ENCODE results near the gene CTNND2. TPM values are rescaled to one million over a fixed set of nuclear protein-coding genes. Genes with fewer than 3 reads are reported as not detected.

CTNND2 gene
- total RNA-seq, 4 donors from 2014 or later: 0.04 TPM; not detected in 3

DNA sequence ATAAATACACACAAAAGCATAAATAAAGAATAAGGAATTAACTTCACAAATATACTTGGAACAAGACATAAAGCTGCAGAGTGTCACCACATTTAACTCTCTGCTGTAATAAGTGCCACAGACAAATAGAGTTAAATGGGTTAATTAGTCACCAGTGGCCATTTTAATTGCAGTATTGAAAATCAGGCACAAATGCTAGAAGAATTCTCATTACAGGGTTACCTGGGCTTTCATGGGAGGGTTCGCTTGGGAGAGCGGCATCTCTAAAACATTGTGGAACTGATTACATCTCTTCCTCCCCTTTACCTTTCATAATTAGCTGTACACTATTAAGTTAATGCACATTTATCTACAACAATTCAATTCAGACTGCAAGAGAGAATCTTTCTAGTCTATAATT, 637.9 kb downstream of the CTNND2 start:
- DNase-seq (no peak), ATAC-seq (no peak)
- no peaks in the 10 kb centered on the region for H3K9me3 ChIP-seq
- TF ChIP-seq, protein P1, sequence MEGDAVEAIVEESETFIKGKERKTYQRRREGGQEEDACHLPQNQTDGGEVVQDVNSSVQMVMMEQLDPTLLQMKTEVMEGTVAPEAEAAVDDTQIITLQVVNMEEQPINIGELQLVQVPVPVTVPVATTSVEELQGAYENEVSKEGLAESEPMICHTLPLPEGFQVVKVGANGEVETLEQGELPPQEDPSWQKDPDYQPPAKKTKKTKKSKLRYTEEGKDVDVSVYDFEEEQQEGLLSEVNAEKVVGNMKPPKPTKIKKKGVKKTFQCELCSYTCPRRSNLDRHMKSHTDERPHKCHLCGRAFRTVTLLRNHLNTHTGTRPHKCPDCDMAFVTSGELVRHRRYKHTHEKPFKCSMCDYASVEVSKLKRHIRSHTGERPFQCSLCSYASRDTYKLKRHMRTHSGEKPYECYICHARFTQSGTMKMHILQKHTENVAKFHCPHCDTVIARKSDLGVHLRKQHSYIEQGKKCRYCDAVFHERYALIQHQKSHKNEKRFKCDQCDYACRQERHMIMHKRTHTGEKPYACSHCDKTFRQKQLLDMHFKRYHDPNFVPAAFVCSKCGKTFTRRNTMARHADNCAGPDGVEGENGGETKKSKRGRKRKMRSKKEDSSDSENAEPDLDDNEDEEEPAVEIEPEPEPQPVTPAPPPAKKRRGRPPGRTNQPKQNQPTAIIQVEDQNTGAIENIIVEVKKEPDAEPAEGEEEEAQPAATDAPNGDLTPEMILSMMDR (IDR thresholded peaks at IDR 0.05 in 4 of 5, conservative IDR thresholded peaks at IDR 0.05 in 1 of 5): no peak
- TF ChIP-seq POLR2A (IDR thresholded peaks at IDR 0.05): no peak
- H3K4me1 ChIP-seq: no peaks in the 10 kb centered on the region
- no peaks in the 10 kb centered on the region for H3K27me3 ChIP-seq
- H3K4me3 ChIP-seq: no peak overlapping the region
- in situ Hi-C loops (cut with MboI; ENCODE audit: low sequenced_read_pairs in 4 of 4) (no loop called here), intact Hi-C loops (cut with DNase I; ENCODE audit: low total_unique reads) (no loop called here)
- H3K36me3 ChIP-seq: no peaks in the 10 kb centered on the region
- no peak overlapping the region for H3K27ac ChIP-seq

DNA sequence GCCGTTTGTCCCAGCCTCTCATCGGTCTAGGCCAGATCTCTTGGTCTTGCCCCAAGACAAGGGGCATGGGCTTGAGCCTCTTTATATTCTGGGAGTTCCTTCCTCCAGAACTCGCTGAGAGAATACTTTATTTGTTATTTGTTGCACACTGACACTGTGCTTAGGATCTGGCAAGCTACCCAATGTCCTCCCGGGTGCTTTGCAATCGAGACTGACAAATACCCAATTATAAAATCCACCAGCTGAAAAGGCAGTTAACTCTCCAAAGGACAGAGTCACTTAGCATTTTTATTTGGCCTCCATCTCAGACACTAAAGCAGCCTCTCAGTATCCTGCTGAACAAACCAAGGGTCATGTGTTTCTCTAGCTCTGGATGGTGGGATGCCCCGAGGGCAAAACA, 643.0 kb downstream of the CTNND2 start:
- ATAC-seq: no peak
- no peak for TF ChIP-seq POLR2A (IDR thresholded peaks at IDR 0.05)
- TF ChIP-seq, protein P1 (IDR thresholded peaks at IDR 0.05 in 4 of 5, conservative IDR thresholded peaks at IDR 0.05 in 1 of 5): no peak

DNA sequence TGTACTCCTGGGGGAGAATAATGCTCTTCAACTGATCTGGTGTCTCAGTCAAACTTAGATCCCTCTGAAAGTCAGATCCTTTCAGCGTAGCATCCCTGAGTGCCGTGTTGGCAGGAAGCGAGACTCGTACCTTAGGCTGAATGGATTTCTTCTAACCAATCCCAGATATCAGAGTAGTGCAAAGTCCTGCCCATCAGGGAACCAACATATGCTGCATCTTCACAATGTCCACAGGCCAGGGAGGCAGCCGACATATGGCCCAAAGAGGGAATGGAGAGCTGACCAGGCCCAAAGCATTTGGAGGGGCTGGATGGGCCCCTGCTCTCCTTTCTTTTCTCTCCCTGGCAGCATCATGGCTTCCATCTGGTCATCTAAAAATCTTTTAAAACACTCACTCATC, 646.2 kb downstream of the CTNND2 start:
- Histone ChIP-seq H3K4me3 (no peak overlapping the region), H3K27me3 (no peaks in the 10 kb centered on the region), H3K36me3 (no peaks in the 10 kb centered on the region), H3K27ac (no peak overlapping the region), H3K9me3 (no peaks in the 10 kb centered on the region), H3K4me1 (no peaks in the 10 kb centered on the region)
- in situ Hi-C loops (cut with MboI; ENCODE audit: low sequenced_read_pairs in 4 of 4): no loop called here
- no peak for DNase-seq
- no peak for ATAC-seq
- intact Hi-C loops (cut with DNase I; ENCODE audit: low total_unique reads): no loop called here
- TF ChIP-seq, protein P1 (IDR thresholded peaks at IDR 0.05 in 4 of 5, conservative IDR thresholded peaks at IDR 0.05 in 1 of 5): no peak
- TF ChIP-seq POLR2A (IDR thresholded peaks at IDR 0.05): no peak

More for the DNA sequence above, 643.0 kb downstream of the CTNND2 start:
- Histone ChIP-seq H3K27ac (no peak overlapping the region), H3K9me3 (no peaks in the 10 kb centered on the region), H3K36me3 (no peaks in the 10 kb centered on the region), H3K4me3 (no peak overlapping the region), H3K27me3 (no peaks in the 10 kb centered on the region), H3K4me1 (no peaks in the 10 kb centered on the region)
- in situ Hi-C loops (cut with MboI; ENCODE audit: low sequenced_read_pairs in 4 of 4): no loop called here
- DNase-seq: no peak
- intact Hi-C loops (cut with DNase I; ENCODE audit: low total_unique reads): no loop called here

DNA sequence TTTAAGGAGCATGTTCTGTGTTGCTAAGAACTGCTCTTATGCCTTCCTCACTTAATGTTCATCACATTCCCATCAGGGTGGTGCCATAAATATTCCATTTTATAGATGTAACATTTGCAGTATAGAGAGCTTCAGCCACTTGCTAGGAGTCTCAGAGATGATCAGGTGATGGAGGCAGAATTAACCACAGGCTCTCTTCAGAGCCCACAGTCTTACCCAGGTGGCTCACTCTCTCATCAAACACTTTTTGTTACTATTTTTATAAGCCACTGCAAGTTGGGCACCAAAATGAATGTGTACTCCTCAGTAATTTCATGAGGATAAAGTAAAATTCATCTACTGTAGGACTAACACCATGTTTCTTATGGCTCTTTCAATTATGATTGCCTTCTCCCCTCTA, 651.7 kb downstream of the CTNND2 start:
- TF ChIP-seq, protein P1 (IDR thresholded peaks at IDR 0.05 in 4 of 5, conservative IDR thresholded peaks at IDR 0.05 in 1 of 5): no peak
- no peak for TF ChIP-seq POLR2A (IDR thresholded peaks at IDR 0.05)
- ATAC-seq (no peak), DNase-seq (no peak)
- intact Hi-C loops (cut with DNase I; ENCODE audit: low total_unique reads) (no loop called here), in situ Hi-C loops (cut with MboI; ENCODE audit: low sequenced_read_pairs in 4 of 4) (no loop called here)
- H3K4me3 ChIP-seq: no peak overlapping the region
- no peak overlapping the region for H3K27ac ChIP-seq
- no peaks in the 10 kb centered on the region for H3K4me1 ChIP-seq
- no peaks in the 10 kb centered on the region for H3K36me3 ChIP-seq
- no peaks in the 10 kb centered on the region for H3K9me3 ChIP-seq
- no peaks in the 10 kb centered on the region for H3K27me3 ChIP-seq

DNA sequence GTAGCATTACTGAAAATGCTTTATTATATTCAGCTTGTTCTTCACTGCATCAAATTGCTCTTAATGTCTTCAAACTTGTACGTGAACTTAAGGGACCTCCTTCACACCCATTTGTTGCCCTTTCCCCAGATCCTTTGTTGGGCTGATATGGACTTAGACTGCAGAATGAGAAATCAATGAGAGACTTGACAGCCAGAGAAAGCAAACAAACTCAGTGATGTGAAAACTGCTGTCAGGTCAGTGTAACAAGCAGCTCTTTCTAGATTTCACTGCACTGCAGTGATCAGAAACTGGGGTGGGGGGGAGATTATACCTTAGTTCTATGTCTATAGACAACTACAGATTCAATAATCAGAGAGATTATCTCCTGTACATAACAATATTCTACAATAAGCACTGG, 652.2 kb downstream of the CTNND2 start:
- intact Hi-C loops (cut with DNase I; ENCODE audit: low total_unique reads): no loop called here
- H3K9me3 ChIP-seq: no peaks in the 10 kb centered on the region
- ATAC-seq (no peak), DNase-seq (no peak)
- H3K36me3 ChIP-seq: no peaks in the 10 kb centered on the region
- TF ChIP-seq, protein P1 (IDR thresholded peaks at IDR 0.05 in 4 of 5, conservative IDR thresholded peaks at IDR 0.05 in 1 of 5): no peak
- no peak for TF ChIP-seq POLR2A (IDR thresholded peaks at IDR 0.05)
- no peaks in the 10 kb centered on the region for H3K27me3 ChIP-seq
- H3K4me1 ChIP-seq: no peaks in the 10 kb centered on the region
- in situ Hi-C loops (cut with MboI; ENCODE audit: low sequenced_read_pairs in 4 of 4): no loop called here
- no peak overlapping the region for H3K4me3 ChIP-seq
- no peak overlapping the region for H3K27ac ChIP-seq
